Upper lobe of left lung (tissue), 4 donors: ENCODE measurements around the gene NDUFA8.

ENCODE experiments used
- EP300 ChIP-seq, 4 donors: sonication (generic); formaldehyde crosslinking; IDR thresholded peaks; one replicate each; pipeline ENCODE4 v1.5.1; 2017; ENCODE audit warnings: antibody characterized with exemption in 4 of 4, control low read depth in 2 of 4
- POLR2AphosphoS5 ChIP-seq, 2 donors: sonication (generic); formaldehyde crosslinking; IDR thresholded peaks; one replicate each; pipeline ENCODE4 v1.5.1; 2017; ENCODE audit warnings: antibody characterized with exemption in 2 of 2
- TF ChIP-seq, protein P1 (sequence below), 6 experiments: fragments of 450-650 bp in 4 of 6; fragments of 200-600 bp in 2 of 6; sonication (generic) in 2 of 6; IDR thresholded peaks; one replicate each; pipeline ENCODE4 v1.5.1; 2016 to 2019; ENCODE audit warnings: antibody characterized with exemption in 6 of 6

DNA sequence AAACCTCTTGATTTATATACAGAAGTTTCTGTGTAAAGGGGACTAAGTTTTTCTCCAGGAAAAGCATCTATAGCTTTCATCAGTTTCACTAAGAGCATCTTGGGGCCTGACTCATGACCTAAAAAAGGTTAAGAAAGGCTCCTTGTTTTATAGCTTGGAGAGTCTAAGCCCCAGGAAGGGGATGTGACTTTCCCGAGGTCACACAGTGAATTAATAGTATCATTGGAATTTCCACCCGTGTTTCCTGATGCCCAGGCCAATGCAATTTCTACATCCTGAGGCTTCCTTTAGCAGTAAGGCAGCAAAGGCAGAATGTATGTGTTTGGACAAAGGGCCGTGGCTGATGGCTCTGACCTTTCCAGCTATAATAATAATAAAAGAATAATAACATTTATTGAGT is 8.8 kb upstream of the NDUFA8 start:
- TF ChIP-seq, protein P1, sequence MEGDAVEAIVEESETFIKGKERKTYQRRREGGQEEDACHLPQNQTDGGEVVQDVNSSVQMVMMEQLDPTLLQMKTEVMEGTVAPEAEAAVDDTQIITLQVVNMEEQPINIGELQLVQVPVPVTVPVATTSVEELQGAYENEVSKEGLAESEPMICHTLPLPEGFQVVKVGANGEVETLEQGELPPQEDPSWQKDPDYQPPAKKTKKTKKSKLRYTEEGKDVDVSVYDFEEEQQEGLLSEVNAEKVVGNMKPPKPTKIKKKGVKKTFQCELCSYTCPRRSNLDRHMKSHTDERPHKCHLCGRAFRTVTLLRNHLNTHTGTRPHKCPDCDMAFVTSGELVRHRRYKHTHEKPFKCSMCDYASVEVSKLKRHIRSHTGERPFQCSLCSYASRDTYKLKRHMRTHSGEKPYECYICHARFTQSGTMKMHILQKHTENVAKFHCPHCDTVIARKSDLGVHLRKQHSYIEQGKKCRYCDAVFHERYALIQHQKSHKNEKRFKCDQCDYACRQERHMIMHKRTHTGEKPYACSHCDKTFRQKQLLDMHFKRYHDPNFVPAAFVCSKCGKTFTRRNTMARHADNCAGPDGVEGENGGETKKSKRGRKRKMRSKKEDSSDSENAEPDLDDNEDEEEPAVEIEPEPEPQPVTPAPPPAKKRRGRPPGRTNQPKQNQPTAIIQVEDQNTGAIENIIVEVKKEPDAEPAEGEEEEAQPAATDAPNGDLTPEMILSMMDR (IDR thresholded peaks at IDR 0.05): no peak
- no peak for TF ChIP-seq EP300 (IDR thresholded peaks at IDR 0.05)
- TF ChIP-seq POLR2AphosphoS5 (IDR thresholded peaks at IDR 0.05): no peak
